DOHH2 (cell line): ENCODE results near the gene CMKLR1.

Experiments used
- H3F3A ChIP-seq: fragments of 200-600 bp; sonication (generic), shearing (Covaris generic); 2 replicates; pipeline ENCODE4 v1.6.0; 2016; ENCODE audit warnings: antibody characterized with exemption, mild to moderate bottlenecking; ENCODE audit not compliant: control insufficient read depth, insufficient read depth
- H3K27ac ChIP-seq: fragments of 200-600 bp; sonication (generic); 2 replicates; pipeline ENCODE4 v1.5.1; 2014; ENCODE audit warnings: low read depth, mild to moderate bottlenecking, low read length, moderate library complexity
- H3K27me3 ChIP-seq: fragments of 200-600 bp; sonication (generic); 2 replicates; pipeline ENCODE4 v1.6.1; 2014; ENCODE audit warnings: mild to moderate bottlenecking, low read length, mixed read lengths; ENCODE audit not compliant: control insufficient read depth
- H3K36me3 ChIP-seq: fragments of 200-600 bp; sonication (generic); 2 replicates; pipeline ENCODE4 v1.6.1; 2014; ENCODE audit warnings: mild to moderate bottlenecking, low read length, moderate library complexity, mixed read lengths; ENCODE audit not compliant: control insufficient read depth
- H3K4me1 ChIP-seq: fragments of 200-600 bp; sonication (generic); 2 replicates; pipeline ENCODE4 v1.6.1; 2014; ENCODE audit warnings: mild to moderate bottlenecking, low read length, mixed read lengths; ENCODE audit not compliant: control insufficient read depth
- H3K4me2 ChIP-seq: fragments of 200-600 bp; sonication (generic); 2 replicates; pipeline ENCODE4 v1.6.0; 2014; ENCODE audit warnings: mild to moderate bottlenecking, low read length, moderate library complexity
- H3K4me3 ChIP-seq: fragments of 200-600 bp; sonication (generic); 2 replicates; pipeline ENCODE4 v1.5.1; 2014; ENCODE audit warnings: mild to moderate bottlenecking, low read length, mixed read lengths
- H3K79me2 ChIP-seq: fragments of 200-600 bp; sonication (generic); 2 replicates; pipeline ENCODE4 v1.6.1; 2014; ENCODE audit warnings: mild to moderate bottlenecking, low read length, mixed read lengths; ENCODE audit not compliant: control insufficient read depth
- H3K9me2 ChIP-seq: fragments of 200-600 bp; sonication (generic); replicated peaks from 2 replicates; pipeline ENCODE4 v1.6.1; 2014; ENCODE audit warnings: mild to moderate bottlenecking, low read length, mixed read lengths; ENCODE audit not compliant: control insufficient read depth
- H3K9me3 ChIP-seq: fragments of 200-600 bp; sonication (generic); 2 replicates; pipeline ENCODE4 v1.6.1; 2014; ENCODE audit warnings: antibody characterized with exemption, low read length, mixed read lengths; ENCODE audit not compliant: control insufficient read depth, insufficient read depth
- H4K20me1 ChIP-seq: fragments of 200-600 bp; sonication (generic); 2 replicates; pipeline ENCODE4 v1.6.0; 2014; ENCODE audit warnings: low read depth, mild to moderate bottlenecking, antibody characterized with exemption, low read length, moderate library complexity; ENCODE audit not compliant: control insufficient read depth, insufficient read depth
- EZH2phosphoT487 ChIP-seq: fragments of 200-600 bp; sonication (generic); IDR thresholded peaks from 2 replicates; pipeline ENCODE4 v1.6.1; 2017; ENCODE audit warnings: borderline replicate concordance, mild to moderate bottlenecking, antibody characterized with exemption, low read length, moderate library complexity, mixed read lengths
- TF ChIP-seq, protein P1 (sequence below): fragments of 200-600 bp; sonication (generic); IDR thresholded peaks from one replicate; pipeline ENCODE4 v1.5.1; 2014; ENCODE audit warnings: antibody characterized with exemption, mild to moderate bottlenecking, low read depth, low read length; ENCODE audit not compliant: poor library complexity, severe bottlenecking

CMKLR1 gene

DNA sequence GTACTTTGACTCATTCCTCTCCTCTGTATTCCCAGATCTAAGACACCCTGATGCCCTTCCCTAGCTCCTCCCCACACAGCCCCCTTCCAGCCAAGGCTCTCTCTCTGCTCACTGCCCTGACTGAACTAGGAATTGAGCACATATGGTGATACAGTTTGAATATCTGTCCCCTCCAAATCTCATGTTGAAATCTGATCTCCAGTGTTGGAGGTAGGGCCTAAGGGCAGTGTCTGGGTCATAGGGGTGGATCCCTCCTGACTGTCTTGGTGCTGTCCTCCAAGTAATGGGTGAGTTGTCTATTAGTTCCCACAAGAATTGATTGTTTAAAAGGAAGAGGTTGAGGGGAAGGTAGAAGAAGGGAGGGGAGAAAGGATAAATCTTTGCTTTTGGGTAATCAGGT lies 17.4 kb downstream of the CMKLR1 start:
- no peaks in the 10 kb centered on the region for H4K20me1 ChIP-seq

DNA sequence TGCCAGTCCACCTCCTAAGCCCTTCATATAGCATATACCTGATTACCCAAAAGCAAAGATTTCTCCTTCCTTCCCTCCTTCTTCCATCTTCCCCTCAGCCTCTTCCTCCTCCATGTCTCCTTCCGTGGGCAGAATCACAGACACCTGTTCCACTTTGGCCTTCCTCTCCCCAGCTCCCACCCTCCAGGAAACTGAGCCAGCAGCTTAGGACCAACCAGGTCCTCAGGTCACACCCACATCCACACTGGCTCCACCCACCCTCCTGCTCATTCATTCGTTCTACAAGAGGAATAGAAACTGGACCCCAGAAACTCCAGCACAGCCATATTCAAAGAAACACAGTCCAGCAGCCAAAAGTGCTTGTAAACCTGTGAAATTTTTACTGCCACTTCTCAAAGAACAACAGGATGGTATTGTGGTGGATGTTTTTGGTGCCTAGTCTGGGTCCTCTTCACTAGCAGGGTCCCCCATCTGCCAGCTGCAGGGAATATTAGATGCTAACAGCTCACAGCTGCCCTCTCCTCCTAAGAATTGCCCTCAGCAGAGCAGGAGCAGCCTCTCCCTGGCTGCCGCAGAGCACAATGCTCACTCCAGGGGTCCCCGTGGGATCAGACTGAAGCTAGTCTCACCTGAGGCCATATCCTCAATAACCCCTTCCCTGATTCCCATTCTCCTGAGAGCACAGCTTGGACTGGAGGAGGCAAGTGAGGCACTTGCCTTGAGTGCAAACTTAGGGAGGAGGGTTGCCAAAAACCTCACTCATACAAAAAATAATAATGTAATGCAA lies 18.4 kb downstream of the CMKLR1 start:
- Histone ChIP-seq H3F3A (no peaks in the 10 kb centered on the region), H3K9me2 (no peaks in the 10 kb centered on the region), H3K4me2 (0 out of 2 replicates have a peak overlapping the region, but pooled peaks have one; percentile 2), H3K27me3 (no peaks in the 10 kb centered on the region; the same call in 1 of the 2 replicates), H3K36me3 (no peaks in the 10 kb centered on the region), H4K20me1 (no peaks in the 10 kb centered on the region), H3K79me2 (no peaks in the 10 kb centered on the region), H3K27ac (no peak overlapping the region), H3K4me3 (no peak overlapping the region), H3K9me3 (no peaks in the 10 kb centered on the region), H3K4me1 (peaks cover 8% of the 10 kb centered on the region)
- TF ChIP-seq, protein P1, sequence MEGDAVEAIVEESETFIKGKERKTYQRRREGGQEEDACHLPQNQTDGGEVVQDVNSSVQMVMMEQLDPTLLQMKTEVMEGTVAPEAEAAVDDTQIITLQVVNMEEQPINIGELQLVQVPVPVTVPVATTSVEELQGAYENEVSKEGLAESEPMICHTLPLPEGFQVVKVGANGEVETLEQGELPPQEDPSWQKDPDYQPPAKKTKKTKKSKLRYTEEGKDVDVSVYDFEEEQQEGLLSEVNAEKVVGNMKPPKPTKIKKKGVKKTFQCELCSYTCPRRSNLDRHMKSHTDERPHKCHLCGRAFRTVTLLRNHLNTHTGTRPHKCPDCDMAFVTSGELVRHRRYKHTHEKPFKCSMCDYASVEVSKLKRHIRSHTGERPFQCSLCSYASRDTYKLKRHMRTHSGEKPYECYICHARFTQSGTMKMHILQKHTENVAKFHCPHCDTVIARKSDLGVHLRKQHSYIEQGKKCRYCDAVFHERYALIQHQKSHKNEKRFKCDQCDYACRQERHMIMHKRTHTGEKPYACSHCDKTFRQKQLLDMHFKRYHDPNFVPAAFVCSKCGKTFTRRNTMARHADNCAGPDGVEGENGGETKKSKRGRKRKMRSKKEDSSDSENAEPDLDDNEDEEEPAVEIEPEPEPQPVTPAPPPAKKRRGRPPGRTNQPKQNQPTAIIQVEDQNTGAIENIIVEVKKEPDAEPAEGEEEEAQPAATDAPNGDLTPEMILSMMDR, result no peak
- no peak for TF ChIP-seq EZH2phosphoT487

More for the DNA sequence above, 17.4 kb downstream of the CMKLR1 start:
- TF ChIP-seq, protein P1, result no peak
- no peak for TF ChIP-seq EZH2phosphoT487
- no peaks in the 10 kb centered on the region for H3F3A ChIP-seq
- H3K9me3 ChIP-seq, result no peaks in the 10 kb centered on the region
- no peaks in the 10 kb centered on the region for H3K79me2 ChIP-seq
- H3K4me1 ChIP-seq, result peaks cover 8% of the 10 kb centered on the region
- H3K9me2 ChIP-seq, result no peaks in the 10 kb centered on the region
- no peaks in the 10 kb centered on the region; the same call in 1 of the 2 replicates for H3K27me3 ChIP-seq
- H3K36me3 ChIP-seq, result no peaks in the 10 kb centered on the region
- no peak overlapping the region for H3K27ac ChIP-seq
- H3K4me3 ChIP-seq, result no peak overlapping the region
- no peak overlapping the region for H3K4me2 ChIP-seq

DNA sequence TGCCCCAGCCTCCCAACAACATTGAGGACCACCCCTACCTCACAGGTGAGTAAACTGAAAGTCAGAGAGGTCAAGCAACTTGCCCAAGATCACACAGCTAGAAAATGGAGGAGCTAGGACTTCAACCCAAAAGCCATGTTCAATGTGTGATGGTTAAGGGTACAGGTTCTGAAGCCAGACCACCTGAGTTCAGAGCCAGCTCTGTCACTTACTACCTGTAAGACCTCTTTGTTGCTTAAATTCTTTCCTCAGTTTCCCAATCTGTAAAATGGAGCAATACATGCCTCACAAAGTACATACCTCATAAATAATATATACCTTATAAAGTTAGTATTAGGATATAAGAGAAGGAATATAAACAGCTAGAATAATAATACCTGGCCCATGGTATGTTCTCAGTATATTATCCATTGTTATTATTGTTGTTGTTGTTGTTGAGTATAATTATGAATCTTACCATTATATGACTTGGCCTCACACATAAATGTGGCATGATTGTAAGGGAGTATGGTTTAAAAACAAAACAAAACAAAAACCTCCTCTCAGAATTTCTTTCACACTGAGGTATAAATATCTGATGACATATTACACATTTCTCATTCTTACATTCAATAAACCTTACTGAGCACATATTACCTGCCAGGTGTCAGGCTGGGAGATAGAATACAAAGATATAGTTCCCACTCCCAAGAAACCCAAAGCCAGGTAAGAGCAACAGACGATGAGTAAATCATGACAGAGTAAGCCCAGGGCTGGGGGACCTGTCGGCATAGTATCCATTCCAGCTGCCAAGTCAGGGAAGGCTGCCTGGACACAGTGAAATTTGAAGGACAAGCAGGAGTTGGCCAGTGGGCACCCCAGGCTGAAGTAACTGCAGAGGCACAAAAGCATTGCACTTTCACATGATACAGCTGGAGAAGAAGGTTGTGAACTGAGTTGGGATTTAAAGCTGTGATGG lies 19.6 kb downstream of the CMKLR1 start:
- Histone ChIP-seq H4K20me1 (no peaks in the 10 kb centered on the region), H3K4me3 (no peak overlapping the region), H3K9me3 (no peaks in the 10 kb centered on the region), H3F3A (no peaks in the 10 kb centered on the region), H3K36me3 (no peaks in the 10 kb centered on the region), H3K4me2 (no peak overlapping the region), H3K9me2 (no peaks in the 10 kb centered on the region), H3K79me2 (no peaks in the 10 kb centered on the region), H3K27ac (no peak overlapping the region), H3K4me1 (peaks cover 8% of the 10 kb centered on the region), H3K27me3 (no peaks in the 10 kb centered on the region; the same call in 1 of the 2 replicates)
- no peak for TF ChIP-seq EZH2phosphoT487
- TF ChIP-seq, protein P1, result no peak
